ENCODE measurements around the gene TYW5. TPM values are rescaled to one million over a fixed set of nuclear protein-coding genes. Genes with fewer than 3 reads are reported as not detected.

TYW5 gene
- total RNA-seq, 1 donor from 2014 or later: 11.1 TPM

DNA sequence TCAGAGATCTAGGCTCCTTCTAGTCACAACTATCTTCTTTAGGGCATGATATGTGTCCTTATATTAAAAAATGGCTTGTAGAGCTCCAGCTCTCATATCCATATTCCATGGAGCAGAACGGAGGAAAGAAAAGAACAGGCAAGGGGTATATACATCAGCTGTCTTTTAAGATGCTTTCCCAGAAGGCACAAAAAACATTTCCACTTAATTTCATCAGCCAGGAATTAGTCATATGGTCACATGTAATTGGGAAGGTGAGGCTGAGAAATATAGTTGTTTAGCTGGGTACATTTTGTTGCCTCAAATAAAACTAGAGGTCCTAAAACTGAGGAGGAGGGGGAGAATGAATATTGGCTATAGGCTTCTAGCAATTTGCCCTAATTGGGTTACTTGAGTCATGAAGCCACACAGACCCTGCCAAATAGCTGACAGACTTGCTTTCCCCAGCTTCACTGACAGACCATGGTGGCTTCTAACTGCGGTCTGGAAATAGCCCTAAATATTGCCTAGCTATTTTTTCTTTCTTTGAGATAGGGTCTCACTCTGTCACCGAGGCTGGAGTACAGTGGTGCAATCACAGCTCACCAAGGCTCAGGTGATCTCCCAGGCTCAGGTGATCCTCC, 20.1 kb upstream of the TYW5 start:
- DNase-seq (ENCODE audit: low spot score): no peak

DNA sequence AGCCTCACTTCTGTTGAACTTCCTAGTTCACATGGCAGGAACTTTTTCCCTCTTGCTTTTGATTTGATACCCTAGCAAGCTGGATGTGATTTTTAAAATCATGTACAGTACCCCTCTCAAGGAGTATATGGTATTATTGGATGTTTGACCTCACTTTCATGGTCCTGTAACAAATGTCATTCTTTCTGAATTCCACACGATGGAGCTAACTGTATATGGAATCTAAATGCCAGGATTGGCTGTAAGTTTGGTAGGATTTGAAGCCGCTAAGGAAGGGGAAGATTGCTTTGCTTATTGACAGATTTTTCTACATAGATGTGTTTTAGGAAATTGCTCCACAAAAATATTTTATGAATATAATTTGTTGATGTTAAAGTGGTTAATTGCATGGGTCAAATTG, 18.4 kb upstream of the TYW5 start:
- DNase-seq (ENCODE audit: low spot score): no peak

DNA sequence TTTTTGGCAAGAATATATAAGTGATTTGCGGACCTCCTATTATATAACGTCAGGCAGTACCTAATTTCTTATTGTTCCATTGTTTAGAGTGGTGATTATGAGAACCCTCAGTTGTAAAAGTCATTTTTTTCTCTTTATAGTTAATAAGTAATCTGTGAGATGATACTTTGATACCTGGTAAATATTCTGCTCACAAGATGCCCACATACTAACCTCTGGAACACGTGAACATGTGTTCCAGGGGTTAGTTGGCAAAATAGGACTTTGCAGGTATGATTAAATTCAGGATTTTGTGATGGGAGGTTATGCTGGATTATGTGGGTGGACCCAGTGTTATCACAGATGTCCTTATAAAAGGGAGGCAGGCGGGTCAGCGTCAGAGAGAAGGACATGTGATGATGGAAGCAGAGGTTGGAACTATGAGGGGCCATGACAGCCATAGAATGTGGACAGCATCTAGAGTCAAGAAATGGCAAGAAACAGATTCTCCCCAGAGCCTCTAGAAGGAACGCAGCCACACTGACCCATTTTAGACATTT, 16.9 kb upstream of the TYW5 start:
- no peak for DNase-seq (ENCODE audit: low spot score)

DNA sequence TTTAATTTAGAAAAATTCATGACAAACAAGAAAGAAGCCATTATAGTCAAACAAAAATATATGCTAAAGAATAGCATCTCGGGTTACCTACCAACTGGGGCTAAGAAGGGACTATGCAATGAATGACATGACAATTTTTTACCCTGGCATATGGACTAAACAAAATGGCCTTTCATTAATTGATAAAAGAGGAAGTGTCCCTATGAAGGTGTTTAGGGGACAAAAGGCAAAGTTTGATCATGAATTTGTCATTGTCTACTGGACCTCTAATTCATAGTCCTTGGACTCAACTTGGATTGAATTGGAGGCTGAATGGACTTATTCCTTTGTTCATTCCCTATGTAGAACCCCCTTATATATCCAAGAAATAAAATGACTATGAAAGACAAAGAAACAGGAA, 12.8 kb upstream of the TYW5 start:
- DNase-seq (ENCODE audit: low spot score): no peak

DNA sequence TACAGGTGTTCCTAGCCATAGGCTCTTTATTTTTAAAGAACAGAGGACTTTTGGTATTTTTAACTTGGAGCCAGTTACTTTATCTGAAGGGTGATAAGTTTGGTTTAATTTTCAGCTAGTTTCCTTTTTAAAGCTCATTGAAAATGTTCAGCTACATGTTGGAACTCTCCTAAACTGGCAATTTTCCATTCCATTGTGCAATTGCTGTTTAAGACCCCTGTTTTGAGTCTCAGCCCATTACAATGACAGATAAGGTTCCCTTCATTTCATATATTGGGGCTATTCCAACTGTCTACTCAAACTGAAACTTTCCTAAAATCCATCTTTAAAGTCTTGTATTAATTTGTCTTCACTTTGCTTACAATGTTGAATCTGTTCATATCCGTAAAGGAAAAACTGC, 11.7 kb upstream of the TYW5 start:
- DNase-seq (ENCODE audit: low spot score): no peak

DNA sequence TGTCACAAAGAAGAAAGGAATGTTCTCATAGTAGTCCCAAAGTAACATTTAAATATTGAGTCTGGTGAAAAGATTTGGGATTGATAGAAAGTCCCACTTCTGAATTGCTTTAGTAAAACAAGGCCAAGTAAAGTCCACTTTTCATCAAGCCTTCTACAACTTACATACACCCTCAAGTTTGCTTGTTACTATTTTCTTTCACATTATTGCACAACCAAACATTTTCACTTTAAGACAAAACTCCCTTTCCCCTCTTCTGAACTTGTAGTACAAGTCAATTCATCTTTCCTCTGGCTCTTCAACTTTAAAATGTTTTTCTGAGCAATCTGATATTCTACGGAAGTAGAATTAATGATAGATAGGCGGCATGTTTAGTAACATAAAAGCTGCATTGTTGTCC, 11.1 kb upstream of the TYW5 start:
- DNase-seq (ENCODE audit: low spot score): no peak

DNA sequence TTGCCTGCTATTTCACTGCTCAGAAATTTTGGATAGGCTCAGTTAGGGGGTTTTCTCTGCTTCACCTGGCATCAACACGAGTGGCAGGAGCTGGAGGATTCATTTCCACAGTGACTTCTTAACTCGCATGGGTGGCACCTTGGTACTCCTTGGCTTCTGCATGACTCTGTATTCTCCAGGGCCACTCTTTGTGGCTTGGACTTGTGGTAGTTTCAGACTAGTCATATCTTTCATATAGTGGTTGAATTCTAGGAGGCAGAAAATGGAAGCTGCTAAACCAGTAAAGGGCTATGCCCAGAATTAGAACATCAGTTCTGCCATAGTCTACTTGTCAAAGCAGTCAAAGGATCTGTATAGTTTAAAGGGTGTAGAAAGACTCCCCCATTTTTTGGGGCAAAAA, 6.9 kb upstream of the TYW5 start:
- DNase-seq (ENCODE audit: low spot score): no peak

DNA sequence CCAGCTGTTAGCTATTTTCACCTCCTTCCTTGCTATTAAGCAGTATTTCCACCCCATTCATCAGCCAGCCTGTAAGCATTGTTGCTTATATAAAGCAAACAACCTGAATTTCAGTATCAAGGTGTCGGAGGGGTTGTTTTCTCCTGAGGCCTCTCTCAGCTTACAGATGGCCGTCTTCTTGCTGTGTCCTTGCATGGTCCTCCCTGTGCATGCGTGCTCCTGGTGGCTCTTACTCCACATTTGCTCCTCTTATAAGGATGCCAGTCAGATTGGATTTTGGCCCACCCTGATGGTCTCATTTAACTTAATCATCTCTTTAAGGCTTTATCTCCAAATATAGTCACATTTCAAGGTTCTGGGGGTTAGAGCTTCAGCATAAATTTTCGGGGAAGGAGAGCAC, 2.7 kb upstream of the TYW5 start:
- no peak for DNase-seq (ENCODE audit: low spot score)

DNA sequence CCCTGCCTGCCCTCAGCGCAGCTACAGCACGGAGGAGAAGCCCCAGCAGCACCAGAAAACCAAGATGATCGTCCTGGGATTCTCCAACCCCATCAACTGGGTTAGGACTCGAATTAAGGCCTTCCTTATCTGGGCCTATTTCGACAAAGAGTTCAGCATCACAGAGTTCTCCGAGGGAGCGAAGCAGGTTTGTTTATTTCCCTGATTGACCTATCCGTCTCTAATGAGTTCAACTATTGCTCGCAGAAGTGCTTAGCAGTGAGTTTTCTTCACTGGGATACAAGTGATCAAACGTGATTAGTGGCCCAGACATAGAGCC, 730 bp upstream of the TYW5 start:
- no peak for DNase-seq (ENCODE audit: low spot score)

DNA sequence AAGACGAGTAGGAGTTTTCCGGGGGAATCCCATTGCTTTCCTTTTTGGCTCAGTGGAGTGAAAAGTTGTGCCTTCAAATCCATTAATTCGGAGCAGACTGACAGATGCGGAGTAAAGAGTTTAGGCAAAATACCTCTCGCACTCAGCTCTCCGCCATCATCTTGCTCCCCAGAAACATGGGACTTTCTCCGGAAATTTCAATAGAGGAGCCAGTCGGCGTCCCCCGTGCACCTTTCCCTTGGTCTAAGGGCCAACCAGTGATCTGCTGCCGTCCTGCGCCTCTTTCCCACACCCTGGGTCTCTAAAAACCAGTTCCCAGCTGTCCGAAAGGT, 318 bp downstream of the TYW5 start:
- no peak for DNase-seq (ENCODE audit: low spot score)

DNA sequence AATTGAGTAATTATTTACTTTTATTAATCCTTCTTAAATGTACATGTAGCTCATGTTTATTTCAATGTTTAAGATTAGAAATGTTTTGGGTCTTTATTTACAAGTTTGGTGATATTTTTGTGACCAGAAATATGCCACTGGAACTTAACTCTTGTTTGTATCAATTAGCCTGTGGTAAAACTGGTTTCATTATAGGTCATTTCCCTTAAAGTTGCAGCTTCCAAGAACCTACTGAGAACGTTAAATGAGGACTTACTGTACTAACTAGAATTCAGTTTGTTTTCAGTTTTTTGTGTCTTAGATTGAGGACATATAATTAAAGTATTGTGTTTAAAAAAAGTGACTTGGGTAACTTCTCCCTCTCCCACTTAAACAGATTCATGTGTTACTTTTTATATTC, 4.3 kb downstream of the TYW5 start:
- DNase-seq (ENCODE audit: low spot score): no peak

DNA sequence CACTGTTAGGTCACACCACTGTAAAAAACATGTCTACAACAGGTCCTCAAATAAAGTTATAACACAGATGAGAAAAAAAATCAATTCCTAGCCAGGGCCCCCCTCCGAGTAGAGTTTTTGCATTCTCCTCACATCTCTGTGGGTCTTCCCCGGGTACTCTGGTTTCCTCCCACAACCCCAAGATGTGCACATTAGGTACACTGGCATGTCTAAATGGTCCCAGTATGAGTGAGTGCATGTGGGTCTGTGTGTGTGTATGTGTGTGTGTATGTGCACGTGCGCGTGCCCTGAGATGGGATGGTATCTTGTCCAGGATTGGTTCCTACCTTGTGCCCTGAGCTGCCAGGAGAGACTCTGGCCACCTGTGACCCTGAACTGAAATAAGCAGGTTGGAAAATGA, 4.9 kb downstream of the TYW5 start:
- no peak for DNase-seq (ENCODE audit: low spot score)

DNA sequence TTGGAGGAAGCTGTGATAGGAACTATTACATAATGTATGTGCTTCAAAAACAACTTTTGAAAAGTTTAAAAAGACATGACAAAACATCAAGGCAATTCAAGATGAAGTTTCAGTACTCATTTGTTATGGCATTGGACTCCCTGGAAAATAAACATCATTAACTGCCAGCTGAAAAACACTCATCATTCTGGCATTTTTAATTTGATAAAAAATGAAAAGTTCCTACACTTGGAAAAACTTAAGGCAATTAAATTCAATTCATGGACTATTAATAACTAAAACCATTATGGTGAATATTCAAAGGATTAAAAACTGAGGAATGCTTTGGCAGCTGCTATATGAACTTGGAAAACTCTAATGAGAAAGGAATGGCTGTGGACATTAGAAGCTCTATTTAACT, 8.5 kb downstream of the TYW5 start:
- no peak for DNase-seq (ENCODE audit: low spot score)

DNA sequence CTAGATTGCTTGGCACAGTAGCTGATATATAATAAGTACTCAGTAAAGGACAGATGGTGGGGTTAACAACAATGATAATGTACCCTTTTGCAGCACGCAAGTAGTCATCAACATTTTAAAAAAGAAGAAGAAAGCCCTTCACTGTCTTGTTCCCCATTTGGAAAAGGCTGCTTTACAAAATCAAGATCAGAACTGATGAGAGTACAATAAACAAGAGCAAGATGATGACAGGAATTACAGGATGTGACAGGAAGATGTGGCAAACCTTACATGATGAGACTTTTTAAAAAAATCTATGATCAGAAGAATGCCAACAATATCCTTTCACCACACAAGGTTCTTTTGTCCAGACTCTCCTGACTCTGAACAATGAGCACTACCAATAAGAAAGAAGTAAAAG, 9.1 kb downstream of the TYW5 start:
- no peak for DNase-seq (ENCODE audit: low spot score)

DNA sequence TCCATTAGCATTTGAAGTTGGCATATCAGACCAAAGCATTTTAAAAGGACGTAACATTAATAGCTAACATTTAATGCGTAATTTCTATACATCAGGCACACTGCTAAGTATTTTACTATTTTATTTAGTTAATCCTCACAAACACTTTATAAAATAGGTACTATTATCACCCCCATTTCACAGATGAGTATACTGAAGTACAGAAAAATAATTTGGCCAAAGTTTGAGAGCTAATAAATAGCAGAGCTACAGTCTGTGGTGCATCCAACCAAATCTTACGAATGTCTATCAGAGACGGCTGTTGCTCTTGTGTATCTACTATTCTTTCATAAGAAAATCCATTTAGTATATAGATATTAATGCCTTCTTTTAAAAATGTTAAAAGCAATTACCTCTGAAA, 11.9 kb downstream of the TYW5 start:
- DNase-seq (ENCODE audit: low spot score): no peak

DNA sequence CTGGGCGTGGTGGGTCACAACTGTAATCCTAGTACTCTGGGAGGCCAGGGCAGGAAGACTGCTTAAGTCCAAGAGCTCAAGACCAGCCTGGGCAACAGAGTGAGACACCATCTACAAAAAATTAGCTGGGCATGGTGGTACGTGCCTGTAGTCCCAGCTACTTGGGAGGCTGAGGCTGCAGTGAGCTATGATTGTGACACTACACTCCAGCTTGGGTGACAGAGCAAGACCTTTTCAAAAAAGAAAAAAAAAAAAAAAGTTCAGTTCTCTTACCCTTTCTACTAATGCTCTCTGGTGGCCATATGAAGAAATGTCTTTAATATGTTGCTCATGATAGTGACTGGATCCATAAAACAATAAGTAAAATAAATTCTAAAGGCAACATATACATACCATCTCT, 14.9 kb downstream of the TYW5 start:
- DNase-seq (ENCODE audit: low spot score): no peak

DNA sequence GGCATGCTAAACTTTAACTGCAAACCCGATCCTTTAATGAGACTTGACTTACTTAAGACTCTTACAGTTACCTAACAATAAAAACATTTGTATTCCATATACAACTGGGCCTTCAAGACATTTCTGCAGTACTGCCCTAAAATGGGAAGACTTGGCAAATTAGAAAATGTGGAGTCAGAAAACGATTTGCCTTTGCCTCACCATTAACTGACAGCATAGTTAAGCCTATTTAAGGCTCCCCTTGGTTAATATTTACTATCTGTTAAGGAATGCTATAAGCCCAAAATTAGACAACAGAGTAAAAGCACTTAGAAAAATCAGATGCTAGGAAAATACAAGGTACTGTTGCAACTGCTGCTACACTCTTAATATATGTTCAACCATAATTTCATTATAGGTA, 18.7 kb downstream of the TYW5 start:
- no peak for DNase-seq (ENCODE audit: low spot score)

DNA sequence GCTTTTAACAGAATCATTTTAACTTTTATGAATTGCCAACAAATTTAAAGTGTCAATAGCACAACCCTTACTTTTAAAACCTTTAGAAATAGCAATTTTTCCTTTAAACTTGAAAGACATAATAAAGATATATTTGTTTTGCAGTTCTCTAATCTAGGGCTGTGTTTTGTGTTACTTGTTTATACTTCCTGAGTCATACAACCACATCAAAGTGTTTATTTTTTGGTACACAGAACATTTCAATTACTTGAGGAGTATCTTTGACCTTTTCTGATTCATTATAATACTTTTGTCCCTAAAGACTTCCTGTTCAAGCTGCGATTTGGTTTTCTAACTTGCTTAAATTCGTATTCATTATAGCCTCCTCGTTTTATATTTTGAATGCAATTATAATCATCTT, 21.8 kb downstream of the TYW5 start:
- DNase-seq (ENCODE audit: low spot score): no peak

DNA sequence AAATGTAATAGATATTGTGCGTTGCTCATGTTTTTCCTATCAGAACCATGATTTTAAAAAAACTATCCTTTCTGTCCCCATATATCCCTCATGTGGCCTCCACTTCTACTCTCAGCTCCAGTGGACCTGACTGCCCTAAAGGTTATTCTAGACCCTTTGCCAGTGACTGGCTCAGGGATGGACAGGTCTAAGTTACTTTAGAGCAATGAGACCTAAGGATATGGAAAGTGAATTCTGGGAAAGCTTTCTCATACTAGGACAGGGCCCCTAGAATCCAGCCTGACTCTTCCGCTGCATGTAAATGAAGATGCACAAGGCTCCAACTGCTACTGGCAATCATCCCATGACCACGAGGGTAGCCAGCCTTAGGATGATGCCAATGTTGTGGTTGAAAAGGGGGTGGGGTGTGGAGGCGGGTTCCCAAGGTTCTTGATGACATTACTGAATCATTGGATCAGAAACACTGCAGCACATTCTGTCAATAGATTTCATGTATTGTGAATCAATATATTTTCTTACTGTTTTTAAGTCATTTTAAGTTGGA, 22.9 kb downstream of the TYW5 start:
- DNase-seq (ENCODE audit: low spot score): no peak

DNA sequence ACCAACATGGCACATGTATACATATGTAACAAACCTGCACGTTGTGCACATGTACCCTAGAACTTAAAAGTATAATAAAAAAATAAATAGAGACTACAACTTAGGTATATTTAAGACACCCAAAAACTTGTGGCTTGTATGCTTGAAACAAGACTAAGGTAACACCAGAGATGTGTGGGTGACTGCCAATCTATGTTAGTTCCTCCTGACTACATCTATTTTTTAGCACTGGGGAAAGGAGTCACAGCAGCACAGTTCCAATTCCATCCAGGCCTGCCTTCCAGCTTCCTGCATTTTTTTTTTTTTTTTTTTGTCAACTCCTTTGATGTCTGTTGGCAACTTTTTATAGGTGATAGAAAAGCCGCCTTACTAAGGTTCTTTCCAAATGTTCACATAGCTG, 26.0 kb downstream of the TYW5 start:
- DNase-seq (ENCODE audit: low spot score): no peak

DNA sequence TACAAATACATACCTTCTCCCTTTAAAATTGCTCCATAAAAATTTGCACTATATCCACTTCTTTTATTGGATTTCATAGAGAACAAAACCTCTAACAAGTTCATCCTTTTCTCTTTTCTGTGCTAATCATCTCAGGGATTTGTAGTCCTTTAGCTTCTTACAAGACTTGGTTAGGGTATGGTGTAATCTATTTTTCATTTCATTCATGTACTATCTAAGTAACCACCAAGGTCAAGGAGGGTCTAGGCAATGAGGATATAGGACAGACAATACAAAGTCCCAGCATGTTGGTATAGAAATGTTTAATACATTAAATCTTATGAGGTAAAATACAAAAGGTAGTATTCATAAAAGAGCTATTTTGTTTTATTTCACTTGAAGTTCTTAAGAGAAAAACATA, 26.7 kb downstream of the TYW5 start:
- no peak for DNase-seq (ENCODE audit: low spot score)

DNA sequence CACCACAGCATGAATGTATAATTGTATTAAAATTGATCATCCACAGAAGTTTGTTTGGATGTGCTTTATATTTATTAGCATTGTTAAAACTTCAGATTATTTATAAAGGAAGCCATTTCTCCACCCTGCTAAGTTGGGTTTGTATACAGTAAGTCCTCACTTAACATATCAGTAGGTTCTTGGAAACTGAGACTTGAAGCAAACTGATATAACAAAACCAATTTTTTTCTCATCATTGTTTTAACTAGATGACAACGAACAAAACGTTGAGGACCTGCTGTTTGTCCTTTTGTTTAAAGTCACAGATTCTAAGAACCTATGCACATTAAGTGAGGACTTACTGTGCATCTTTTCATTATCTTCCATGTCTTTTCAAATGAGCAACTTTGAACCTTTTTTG, 27.1 kb downstream of the TYW5 start:
- no peak for DNase-seq (ENCODE audit: low spot score)

DNA sequence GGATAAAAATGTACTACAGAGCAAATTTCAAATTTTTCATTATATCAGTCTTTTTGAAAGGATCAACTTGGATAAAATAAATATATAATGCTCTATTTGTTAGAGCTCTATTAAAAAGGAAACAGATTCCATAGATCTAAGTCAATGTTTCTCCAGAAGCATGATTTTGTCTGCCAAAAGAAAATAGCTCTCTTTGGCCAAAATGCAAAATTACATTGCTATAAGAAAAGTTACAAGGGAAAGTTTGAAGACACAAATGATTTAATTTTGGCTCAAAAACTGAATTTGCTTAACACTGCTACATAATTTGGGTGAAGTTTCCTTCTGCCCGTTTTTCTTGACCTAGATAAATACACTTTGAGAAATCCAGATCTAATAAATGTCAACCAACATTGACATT, 28.5 kb downstream of the TYW5 start:
- DNase-seq (ENCODE audit: low spot score): no peak

DNA sequence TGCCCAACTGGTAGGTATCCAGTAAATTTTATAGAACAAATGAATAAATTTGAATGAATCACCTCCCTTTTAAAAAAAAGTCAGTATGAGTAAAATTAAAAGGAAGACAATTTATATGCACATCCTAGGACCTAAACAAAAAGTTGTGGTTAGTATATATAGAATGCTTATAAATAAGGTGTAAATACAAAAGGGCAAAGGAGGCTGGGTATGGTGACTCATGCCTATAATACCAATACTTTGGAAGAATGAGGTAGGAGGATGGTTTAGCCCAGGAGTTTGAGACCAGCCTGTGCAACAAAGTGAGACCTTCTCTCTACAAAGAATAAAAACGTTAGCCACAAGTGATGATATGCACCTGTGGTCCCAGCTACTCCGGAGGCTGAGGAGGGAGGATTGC, 31.4 kb downstream of the TYW5 start:
- DNase-seq (ENCODE audit: low spot score): no peak

DNA sequence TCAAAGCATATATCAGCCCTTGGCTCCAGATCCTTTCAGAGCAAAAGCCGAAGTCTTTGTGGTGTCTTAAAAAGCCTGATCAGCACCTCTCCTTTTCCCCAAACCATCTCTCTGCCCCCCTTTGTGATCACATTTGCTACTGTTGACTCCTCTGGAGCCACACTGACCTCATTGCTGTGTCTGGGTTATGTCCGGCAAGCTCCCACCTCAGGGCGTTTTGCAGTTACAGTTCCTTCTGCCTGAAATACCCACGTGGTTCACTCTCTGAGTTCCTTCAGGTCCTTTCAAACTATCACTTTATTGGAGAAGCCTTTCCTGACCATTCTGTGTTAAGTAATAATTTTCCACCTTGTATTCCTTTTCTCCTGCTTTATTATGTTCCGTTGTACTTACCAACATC, 32.4 kb downstream of the TYW5 start:
- DNase-seq (ENCODE audit: low spot score): no peak

Data from ureter (tissue), 1 donor.